ENCODE data around the gene SLC5A5.

Gene SLC5A5

GRCh38 chr19:17846146-17846545 lies 25.6 kb upstream of the SLC5A5 start:
- FAIRE-seq (peak; percentile 54), DNase-seq (ENCODE audit: extremely low spot score, insufficient read length, low read depth) (no peak)

GRCh38 chr19:17847538-17848366 lies 24.0 kb upstream of the SLC5A5 start, which contains the start of gene JAK3:
Gene JAK3 (minus strand): TSS chr19:17847982. CDS start chr19:17844417, 3,565 bp downstream.
- peak; percentile 78 for DNase-seq (ENCODE audit: extremely low spot score, insufficient read length, low read depth)
- FAIRE-seq, result peak; percentile 89

GRCh38 chr19:17848595-17849292 lies 23.0 kb upstream of the SLC5A5 start:
- DNase-seq (ENCODE audit: extremely low spot score, insufficient read length, low read depth) (no peak), FAIRE-seq (no peak)

GRCh38 chr19:17854061-17854460 lies 17.7 kb upstream of the SLC5A5 start:
- DNase-seq (ENCODE audit: extremely low spot score, insufficient read length, low read depth) (no peak), FAIRE-seq (no peak)

GRCh38 chr19:17855280-17856152 lies 16.2 kb upstream of the SLC5A5 start:
- FAIRE-seq (peak; percentile 85), DNase-seq (ENCODE audit: extremely low spot score, insufficient read length, low read depth) (peak; percentile 64)

- FAIRE-seq (peak; percentile 99), DNase-seq (ENCODE audit: extremely low spot score, insufficient read length, low read depth) (peak; percentile 95)
Measured at GRCh38 chr19:17859533-17860330, 12.0 kb upstream of the SLC5A5 start, which contains the start of gene RPL18A. Gene RPL18A (plus strand): TSS chr19:17859910. CDS start chr19:17859957, 47 bp downstream.

- FAIRE-seq, result no peak
Measured at GRCh38 chr19:17860331-17860992, 11.3 kb upstream of the SLC5A5 start.

GRCh38 chr19:17860993-17861360 lies 10.8 kb upstream of the SLC5A5 start:
- no peak for DNase-seq (ENCODE audit: extremely low spot score, insufficient read length, low read depth)
- FAIRE-seq, result no peak

More at GRCh38 chr19:17860331-17860992, 11.3 kb upstream of the SLC5A5 start:
- no peak for DNase-seq (ENCODE audit: extremely low spot score, insufficient read length, low read depth)

- no peak for DNase-seq (ENCODE audit: extremely low spot score, insufficient read length, low read depth)
- no peak for FAIRE-seq
Measured at GRCh38 chr19:17861542-17862402, 10.0 kb upstream of the SLC5A5 start.

GRCh38 chr19:17862711-17863519 lies 8.8 kb upstream of the SLC5A5 start:
- no peak for DNase-seq (ENCODE audit: extremely low spot score, insufficient read length, low read depth)
- no peak for FAIRE-seq

GRCh38 chr19:17863520-17864182 lies 8.1 kb upstream of the SLC5A5 start:
- FAIRE-seq, result no peak
- DNase-seq (ENCODE audit: extremely low spot score, insufficient read length, low read depth), result no peak

- no peak for FAIRE-seq
Measured at GRCh38 chr19:17865364-17866311, 6.1 kb upstream of the SLC5A5 start.

GRCh38 chr19:17866312-17866963 lies 5.3 kb upstream of the SLC5A5 start:
- DNase-seq (ENCODE audit: extremely low spot score, insufficient read length, low read depth) (no peak), FAIRE-seq (no peak)

More at GRCh38 chr19:17865364-17866311, 6.1 kb upstream of the SLC5A5 start:
- DNase-seq (ENCODE audit: extremely low spot score, insufficient read length, low read depth), result no peak

- no peak for DNase-seq (ENCODE audit: extremely low spot score, insufficient read length, low read depth)
- FAIRE-seq, result no peak
Measured at GRCh38 chr19:17866964-17867486, 4.7 kb upstream of the SLC5A5 start.

- FAIRE-seq, result no peak
- no peak for DNase-seq (ENCODE audit: extremely low spot score, insufficient read length, low read depth)
Measured at GRCh38 chr19:17868669-17869068, 3.1 kb upstream of the SLC5A5 start.

All from GM18507 (cell line).